EH (cell line): ENCODE results near the gene EPHB2.
"Not testable (repeated sequence)": the region's sequence is repeated elsewhere in the genome, so short reads cannot be mapped to it uniquely, and the experiment has no call there.

Experiments
- DNase-seq: peaks from one replicate; pipeline ENCODE4 v3.0.0-alpha.2; 2015; ENCODE audit warnings: low read depth

The EPHB2 gene

GRCh38 chr1:22710701-22711049, at the start of gene EPHB2:
Gene EPHB2 (plus strand): TSS chr1:22710839. CDS start chr1:22710983, 144 bp downstream.
- peak; percentile 57 for DNase-seq

GRCh38 chr1:22661880-22662279, 48.8 kb upstream of the EPHB2 start:
- DNase-seq, result no peak

DNA sequence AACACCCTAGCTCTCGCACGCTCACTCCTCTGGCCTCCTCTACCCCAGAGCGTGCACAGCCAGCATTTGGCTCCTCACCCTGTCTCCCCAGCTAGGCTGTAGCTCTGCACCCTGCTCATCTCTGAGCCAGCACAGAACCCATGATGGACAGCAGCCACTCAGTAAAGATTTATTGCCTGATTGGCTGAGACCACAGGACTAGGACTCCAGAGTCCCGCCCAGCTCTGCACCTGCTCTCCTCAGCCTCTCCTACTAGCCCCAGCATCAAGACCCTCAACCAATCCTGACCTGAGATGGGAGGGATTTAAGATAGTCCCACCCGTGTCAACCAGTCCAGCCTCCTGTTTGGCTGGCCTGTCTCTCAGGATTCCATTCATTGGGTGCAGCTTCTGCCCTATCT, 48.3 kb upstream of the EPHB2 start:
- DNase-seq, result peak; percentile 23

DNA sequence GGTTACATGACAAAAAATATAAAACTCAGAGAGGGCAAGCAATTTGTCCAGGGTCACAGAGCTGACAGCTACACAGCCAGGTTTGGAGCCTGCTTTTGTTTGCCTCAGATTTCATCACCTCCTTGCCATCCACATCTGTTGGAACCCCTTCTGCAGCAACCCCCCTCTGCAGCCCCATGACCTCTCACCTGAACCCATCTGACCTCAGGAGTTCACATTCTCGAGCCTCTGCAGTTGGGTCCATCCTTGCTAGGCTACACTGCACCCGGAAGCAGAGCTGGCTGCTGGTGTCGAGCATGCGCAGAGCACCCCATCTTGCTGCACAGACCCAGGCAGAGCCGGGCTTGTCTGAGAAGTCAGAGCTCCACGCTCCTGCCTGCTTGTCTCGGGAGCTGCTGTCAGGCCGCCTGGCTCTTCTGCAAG, 47.6 kb upstream of the EPHB2 start:
- no peak for DNase-seq

GRCh38 chr1:22665752-22666151, 44.9 kb upstream of the EPHB2 start:
- DNase-seq, result peak; percentile 42

GRCh38 chr1:22666412-22666811, 44.2 kb upstream of the EPHB2 start:
- DNase-seq, result no peak

GRCh38 chr1:22668840-22669239, 41.8 kb upstream of the EPHB2 start:
- DNase-seq, result not testable (repeated sequence)

- no peak for DNase-seq
Measured at GRCh38 chr1:22670352-22670975, 40.2 kb upstream of the EPHB2 start.

GRCh38 chr1:22671999-22672398, 38.6 kb upstream of the EPHB2 start:
- no peak for DNase-seq

GRCh38 chr1:22673486-22674409, 36.9 kb upstream of the EPHB2 start:
- DNase-seq, result peak; percentile 64

DNA sequence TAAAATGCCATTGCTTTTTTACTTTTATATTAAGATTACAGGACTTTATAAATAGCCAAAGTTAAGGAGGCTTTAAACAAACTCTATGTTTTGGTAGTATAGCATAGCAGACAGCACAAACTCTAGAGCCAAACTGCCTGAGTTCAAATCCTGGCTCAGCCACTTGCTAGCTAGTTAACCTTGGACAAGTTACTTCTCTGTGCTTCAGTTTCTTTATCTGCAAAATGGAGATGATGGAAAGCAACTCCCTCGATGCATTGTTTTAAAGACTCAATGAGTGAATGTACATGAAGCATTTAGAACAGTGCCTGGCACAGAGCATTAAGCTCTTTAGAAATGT, 36.3 kb upstream of the EPHB2 start:
- DNase-seq, result no peak

DNA sequence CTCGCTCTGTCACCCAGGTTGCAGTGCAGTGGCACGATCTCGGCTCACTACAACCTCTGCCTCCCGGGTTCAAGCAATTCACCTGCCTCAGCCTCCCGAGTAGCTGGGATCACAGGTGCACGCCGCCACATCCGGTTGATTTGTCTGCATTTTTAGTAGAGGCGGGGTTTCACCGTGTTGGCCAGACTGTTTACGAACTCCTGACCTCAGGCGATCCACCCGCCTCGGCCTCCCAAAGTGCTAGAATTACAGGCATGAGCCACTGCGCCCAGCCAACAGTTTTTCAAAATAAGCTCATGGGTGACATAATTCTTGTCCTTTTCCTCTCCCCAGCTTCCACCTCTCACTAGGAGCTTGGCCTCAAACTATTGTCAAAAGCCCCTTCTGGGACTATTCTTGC, 34.5 kb upstream of the EPHB2 start:
- DNase-seq, result not testable (repeated sequence)

- DNase-seq, result no peak
Measured at GRCh38 chr1:22676916-22677583, 33.6 kb upstream of the EPHB2 start.

GRCh38 chr1:22677931-22678896, 32.4 kb upstream of the EPHB2 start:
- DNase-seq, result no peak

DNA sequence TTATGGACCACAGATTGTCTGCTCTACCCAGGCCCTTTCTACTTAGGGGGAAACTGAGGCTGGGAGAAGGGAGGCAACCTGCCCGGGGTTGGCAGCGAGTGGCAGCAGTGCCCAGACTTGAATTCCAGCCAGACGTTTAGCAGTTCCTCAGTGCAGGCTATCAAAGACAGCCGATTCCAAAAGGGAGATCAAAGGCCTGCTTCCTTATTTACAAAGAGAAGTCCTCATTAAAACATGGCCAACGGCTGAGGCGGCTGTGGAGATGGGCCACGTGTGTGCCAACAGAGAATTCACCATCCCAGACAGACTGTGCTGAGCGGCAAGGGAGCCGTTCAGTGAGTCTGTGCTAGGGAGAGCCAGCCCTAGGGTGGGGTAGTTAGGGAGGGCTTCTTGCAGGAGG, 29.9 kb upstream of the EPHB2 start:
- DNase-seq, result no peak

DNA sequence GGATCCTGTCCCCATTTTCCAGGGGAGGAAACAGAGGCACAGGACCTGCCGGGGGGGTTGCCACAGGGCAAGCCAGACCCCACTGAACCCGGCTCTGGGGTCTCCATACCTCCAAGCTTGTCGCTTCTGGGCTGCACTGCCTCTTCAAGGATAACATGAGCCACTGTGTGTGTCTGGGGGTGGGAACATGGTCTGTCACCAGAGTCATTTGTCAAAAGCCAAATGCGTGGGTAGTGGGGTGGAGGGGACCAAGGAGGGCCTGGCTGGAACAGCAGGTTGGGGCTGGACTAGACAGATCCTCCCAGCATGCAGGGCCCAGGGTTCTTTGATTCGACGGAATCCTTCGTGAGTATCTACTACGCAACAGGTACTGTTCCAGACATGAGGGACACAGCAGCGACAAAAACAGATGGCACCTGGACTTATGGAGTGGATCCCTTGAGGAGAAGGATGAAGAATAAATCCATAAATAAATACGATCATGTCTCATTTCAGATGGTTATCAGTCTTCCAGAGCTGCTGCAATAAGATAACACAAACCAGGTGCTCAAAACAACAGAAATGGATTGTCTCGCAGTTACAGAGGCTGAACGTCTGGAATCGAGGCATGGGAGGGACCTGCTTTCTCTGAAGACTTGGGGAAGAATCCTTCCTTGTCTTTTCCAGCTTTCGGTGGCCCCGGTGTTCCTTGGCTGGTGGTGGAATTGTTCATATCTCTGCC, 28.9 kb upstream of the EPHB2 start:
- no peak for DNase-seq

DNA sequence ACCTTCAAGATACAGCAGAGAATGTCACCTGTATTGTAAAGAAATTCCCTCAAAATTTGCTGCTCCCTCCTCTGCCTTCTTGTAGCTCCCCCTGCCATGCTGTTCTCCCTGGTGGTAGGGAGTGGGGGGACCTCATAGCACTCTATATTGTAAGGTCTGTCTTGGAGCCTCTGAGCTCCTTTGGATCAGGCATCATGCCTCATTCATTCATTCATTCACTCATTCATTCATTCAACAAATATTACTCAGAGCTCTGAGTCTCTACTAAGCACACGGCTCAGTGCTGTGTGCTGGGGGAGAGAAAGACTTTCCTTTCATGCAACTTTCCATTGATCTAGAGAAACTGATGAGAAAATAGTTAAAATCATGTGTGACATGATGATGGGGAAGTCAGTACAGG, 27.1 kb upstream of the EPHB2 start:
- DNase-seq, result no peak

DNA sequence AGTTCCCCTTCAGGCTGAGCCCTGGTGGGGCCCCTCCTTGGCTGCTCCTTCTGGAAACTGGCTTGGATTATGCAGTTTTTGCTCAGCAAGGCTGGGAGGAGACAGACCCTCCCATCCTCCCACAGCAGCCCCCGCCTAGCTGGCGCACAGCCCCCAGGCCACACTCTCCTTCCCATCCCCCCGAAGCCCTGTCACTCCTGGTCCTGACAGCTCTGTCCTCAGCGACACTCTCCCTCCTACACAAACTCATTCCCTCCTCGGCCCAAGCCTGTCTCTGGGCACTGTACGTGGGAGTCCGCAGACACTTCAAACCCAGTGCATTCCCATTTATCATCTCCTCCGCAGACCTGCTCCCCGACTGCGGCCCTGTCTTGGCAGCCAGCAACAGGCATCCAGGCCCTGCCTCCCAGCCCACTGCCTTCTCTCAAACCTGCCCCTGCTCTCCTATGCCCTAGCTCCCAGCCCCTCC, 25.0 kb upstream of the EPHB2 start:
- DNase-seq, result no peak

- DNase-seq, result no peak
Measured at GRCh38 chr1:22687191-22687590, 23.4 kb upstream of the EPHB2 start.

- DNase-seq, result no peak
Measured at GRCh38 chr1:22688466-22688865, 22.2 kb upstream of the EPHB2 start.

DNA sequence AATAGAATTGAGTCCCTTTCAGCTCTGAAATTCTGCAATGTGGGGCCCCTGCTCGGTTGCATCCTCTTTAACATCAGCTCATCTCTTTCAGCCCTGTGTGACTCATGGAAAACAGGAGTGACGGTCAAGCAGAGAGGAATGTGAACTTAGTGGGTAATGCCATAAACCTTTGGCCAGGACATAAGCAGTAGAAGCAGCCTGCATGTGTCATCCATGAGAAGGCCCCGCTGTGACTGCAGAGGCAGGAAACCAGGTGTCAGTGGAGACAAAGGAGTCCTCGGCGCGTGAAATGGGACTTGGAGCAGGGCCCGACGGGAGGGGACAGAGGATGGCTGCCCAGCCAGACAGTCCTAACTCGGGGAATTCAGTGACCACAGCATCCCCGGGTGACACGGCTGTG, 21.1 kb upstream of the EPHB2 start:
- peak; percentile 93 for DNase-seq
